ENCODE measurements around the gene CLRN3. TPM values are rescaled to one million over a fixed set of nuclear protein-coding genes. Genes with fewer than 3 reads are reported as not detected.

Gene CLRN3
- total and polyA plus RNA-seq, 2 donors (not counting 1 experiment from before 2014, with no cell fraction given), result not detected

- intact Hi-C loops (cut with micrococcal nuclease), result no loop called here
- DNase-seq (no peak), ATAC-seq (ENCODE audit: low read depth) (no peak)
- Histone ChIP-seq H3K36me3 (replicated peaks in 1 of 2; ENCODE audit: control extremely low read depth in 1 of 2, control insufficient read depth in 1 of 2, extremely low read depth in 1 of 2, insufficient read depth in 2 of 2, low read length in 1 of 2) (no peaks in the 10 kb centered on the region), H3K9ac (ENCODE audit: low read length) (no peak overlapping the region), H4K20me1 (ENCODE audit: control insufficient read depth, insufficient read depth, low read length, poor library complexity, severe bottlenecking) (no peaks in the 10 kb centered on the region), H3K4me2 (replicated peaks; ENCODE audit: low read depth, low read length, poor library complexity, severe bottlenecking) (no peak overlapping the region), H2AFZ (ENCODE audit: insufficient read depth, low read depth, low read length, poor library complexity, severe bottlenecking) (no peak overlapping the region), H3K79me2 (ENCODE audit: control insufficient read depth, insufficient read depth, low read length) (no peaks in the 10 kb centered on the region), H3K9me3 (ENCODE audit: control extremely low read depth in 1 of 3, control insufficient read depth in 2 of 3, insufficient read depth in 1 of 3, low read length in 2 of 3) (no peaks in the 10 kb centered on the region), H3K27ac (ENCODE audit: low read length in 2 of 2) (no peak overlapping the region), H3K4me3 (ENCODE audit: control extremely low read depth in 1 of 5, extremely low read depth in 1 of 5, insufficient read depth in 1 of 5, low read depth in 2 of 5, low read length in 4 of 5) (no peak overlapping the region), H3K4me1 (ENCODE audit: control insufficient read depth in 2 of 2, insufficient read depth in 2 of 2, low read length in 2 of 2) (peaks cover 17 to 26% of the 10 kb centered on the region in 2 donors), H3K27me3 (replicated peaks in 1 of 4; ENCODE audit: control extremely low read depth in 1 of 4, control insufficient read depth in 3 of 4, insufficient read depth in 4 of 4, low read length in 3 of 4) (peaks cover 0 to 1% (median 0%) of the 10 kb centered on the region in 4 experiments)
- TF ChIP-seq EZH2 (IDR thresholded peaks at IDR 0.05; ENCODE audit: borderline replicate concordance, insufficient read depth, low read depth, low read length, poor library complexity, severe bottlenecking), result no peak
- no peak for TF ChIP-seq CTCF (IDR thresholded peaks at IDR 0.05)
- no peaks in the 10 kb centered on the region for H3K9me3 Mint-ChIP-seq (ENCODE audit: insufficient read depth)
- peaks cover 19% of the 10 kb centered on the region for H3K4me1 Mint-ChIP-seq
- WGBS (ENCODE audit: insufficient coverage), result 82% methylated on average over 3 of the region's 4 CpGs
- no peak overlapping the region for H3K27ac Mint-ChIP-seq
- H3K27me3 Mint-ChIP-seq, result peaks cover 5% of the 10 kb centered on the region
- no peak overlapping the region for H3K4me3 Mint-ChIP-seq
- ChIA-PET POLR2A (no interaction called here), CTCF (no interaction called here)
These were observed 9.8 kb downstream of the CLRN3 start for GRCh38 chr10:127882801-127883459.

GRCh38 chr10:127882391-127882790, 10.3 kb downstream of the CLRN3 start:
- Mint-ChIP-seq H3K4me3 (no peak overlapping the region), H3K27ac (no peak overlapping the region), H3K4me1 (peaks cover 19% of the 10 kb centered on the region), H3K9me3 (ENCODE audit: insufficient read depth) (no peaks in the 10 kb centered on the region), H3K27me3 (peaks cover under 1% of the 10 kb centered on the region)
- 72% methylated on average over 7 of the region's 8 CpGs for WGBS (ENCODE audit: insufficient coverage)
- Histone ChIP-seq H3K4me3 (ENCODE audit: control extremely low read depth in 1 of 5, extremely low read depth in 1 of 5, insufficient read depth in 1 of 5, low read depth in 2 of 5, low read length in 4 of 5) (no peak overlapping the region), H3K27me3 (replicated peaks in 1 of 4; ENCODE audit: control extremely low read depth in 1 of 4, control insufficient read depth in 3 of 4, insufficient read depth in 4 of 4, low read length in 3 of 4) (no peaks in the 10 kb centered on the region), H3K9ac (ENCODE audit: low read length) (no peak overlapping the region), H4K20me1 (ENCODE audit: control insufficient read depth, insufficient read depth, low read length, poor library complexity, severe bottlenecking) (no peaks in the 10 kb centered on the region), H3K36me3 (replicated peaks in 1 of 2; ENCODE audit: control extremely low read depth in 1 of 2, control insufficient read depth in 1 of 2, extremely low read depth in 1 of 2, insufficient read depth in 2 of 2, low read length in 1 of 2) (no peaks in the 10 kb centered on the region), H3K4me1 (ENCODE audit: control insufficient read depth in 2 of 2, insufficient read depth in 2 of 2, low read length in 2 of 2) (peaks cover 17 to 26% of the 10 kb centered on the region in 2 donors), H3K79me2 (ENCODE audit: control insufficient read depth, insufficient read depth, low read length) (no peaks in the 10 kb centered on the region), H2AFZ (ENCODE audit: insufficient read depth, low read depth, low read length, poor library complexity, severe bottlenecking) (no peak overlapping the region), H3K9me3 (ENCODE audit: control extremely low read depth in 1 of 3, control insufficient read depth in 2 of 3, insufficient read depth in 1 of 3, low read length in 2 of 3) (no peaks in the 10 kb centered on the region), H3K4me2 (replicated peaks; ENCODE audit: low read depth, low read length, poor library complexity, severe bottlenecking) (no peak overlapping the region), H3K27ac (ENCODE audit: low read length in 2 of 2) (no peak overlapping the region)
- TF ChIP-seq CTCF (IDR thresholded peaks at IDR 0.05), result no peak
- POLR2A ChIA-PET, result no interaction called here
- ATAC-seq (ENCODE audit: low read depth) (no peak), DNase-seq (no peak)
- CTCF ChIA-PET, result no interaction called here
- intact Hi-C loops (cut with micrococcal nuclease), result no loop called here

Measured in B cell (primary cell).